ENCODE data around the gene ARPC1A.

ARPC1A gene

GRCh38 chr7:99392046-99392445, 66.3 kb downstream of the ARPC1A start:
- no peak for DNase-seq

- no peak for DNase-seq
Measured at GRCh38 chr7:99392659-99393354, 67.1 kb downstream of the ARPC1A start.

DNA sequence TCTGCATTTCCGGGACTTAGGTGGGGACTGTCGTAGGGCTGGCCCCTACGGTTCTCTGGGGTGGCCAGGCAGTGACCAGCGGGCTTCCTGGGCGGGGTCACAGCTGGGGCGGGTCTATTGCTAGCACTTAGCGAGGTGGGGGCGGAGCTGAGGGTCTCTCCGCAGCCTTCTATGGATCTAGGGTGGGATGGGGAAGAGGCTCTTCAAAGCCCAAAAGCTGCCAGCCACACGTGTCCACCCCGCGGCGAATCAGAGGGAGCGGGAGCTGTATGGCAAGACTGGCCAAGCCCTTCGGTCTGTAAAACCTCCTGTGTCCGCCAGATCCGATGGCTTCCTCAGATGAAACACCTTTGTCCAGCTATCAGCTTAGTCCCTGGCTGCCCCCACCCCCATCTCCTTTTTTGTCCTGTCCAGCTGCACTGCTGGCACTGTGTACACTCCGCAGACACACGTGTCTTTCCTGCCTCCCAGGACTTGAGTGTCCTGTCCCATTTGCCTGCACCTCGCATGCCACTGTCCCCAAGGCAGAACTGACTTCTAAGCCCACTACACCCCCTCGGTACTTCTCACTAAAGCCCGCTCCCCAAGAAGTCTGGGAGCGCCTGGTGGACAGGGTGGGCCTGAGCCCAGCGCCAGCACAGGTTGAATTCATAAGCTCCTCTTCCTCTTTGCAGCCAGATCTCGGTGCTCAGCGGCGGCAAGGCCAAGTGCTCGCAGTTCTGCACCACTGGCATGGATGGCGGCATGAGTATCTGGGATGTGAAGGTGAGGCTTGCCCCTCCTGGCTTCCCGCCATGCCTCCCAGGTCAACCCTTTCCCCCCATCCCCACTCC, 67.9 kb downstream of the ARPC1A start:
- no peak for DNase-seq

GRCh38 chr7:99394188-99394502, 68.4 kb downstream of the ARPC1A start:
- DNase-seq, result no peak

GRCh38 chr7:99395616-99396327, 70.1 kb downstream of the ARPC1A start:
- no peak for DNase-seq

DNA sequence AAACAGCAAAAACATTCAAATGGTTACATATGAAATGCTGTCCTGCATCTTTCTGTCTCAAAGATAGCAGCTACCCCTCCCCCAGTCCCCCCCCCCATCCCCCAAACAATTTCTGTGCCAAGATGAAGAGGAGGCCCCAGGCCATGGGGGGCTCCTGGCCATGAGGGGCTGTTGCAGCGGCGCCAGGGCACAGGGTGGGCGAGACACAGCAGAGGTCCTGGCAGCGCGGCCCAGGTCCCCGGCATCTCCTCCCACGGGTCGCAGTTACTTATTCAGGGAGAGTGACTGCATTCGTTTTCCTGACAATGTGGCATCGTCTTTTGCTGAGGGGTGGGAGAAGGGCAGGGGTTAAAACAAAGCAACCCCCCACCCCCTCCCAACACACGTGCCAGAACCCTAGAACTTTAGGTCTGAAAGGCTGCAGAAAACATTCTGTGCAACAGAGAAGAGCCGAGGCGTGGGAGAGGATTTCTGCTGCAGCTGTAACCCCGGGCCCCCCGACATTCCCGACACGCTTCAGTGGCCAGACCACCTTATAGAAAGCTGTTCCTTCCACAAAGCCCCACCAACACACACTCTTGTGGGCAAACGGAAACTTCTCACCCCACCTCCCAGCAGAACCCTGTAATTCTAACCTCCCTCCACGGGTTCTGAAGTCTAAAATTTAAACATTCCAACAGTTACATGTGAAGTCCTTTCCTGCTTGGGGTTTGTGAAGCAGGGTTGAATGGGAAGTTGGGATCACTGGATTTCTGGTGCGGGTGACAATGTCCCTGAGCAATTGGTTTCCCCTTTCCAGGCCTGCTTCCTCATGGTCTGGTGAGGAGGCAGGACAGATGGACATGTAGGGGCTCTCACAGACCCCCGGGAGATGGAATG, 71.0 kb downstream of the ARPC1A start:
- DNase-seq, result no peak

GRCh38 chr7:99397297-99397983, 71.7 kb downstream of the ARPC1A start:
- DNase-seq, result no peak

- no peak for DNase-seq
Measured at GRCh38 chr7:99398891-99399445, 73.3 kb downstream of the ARPC1A start.

DNA sequence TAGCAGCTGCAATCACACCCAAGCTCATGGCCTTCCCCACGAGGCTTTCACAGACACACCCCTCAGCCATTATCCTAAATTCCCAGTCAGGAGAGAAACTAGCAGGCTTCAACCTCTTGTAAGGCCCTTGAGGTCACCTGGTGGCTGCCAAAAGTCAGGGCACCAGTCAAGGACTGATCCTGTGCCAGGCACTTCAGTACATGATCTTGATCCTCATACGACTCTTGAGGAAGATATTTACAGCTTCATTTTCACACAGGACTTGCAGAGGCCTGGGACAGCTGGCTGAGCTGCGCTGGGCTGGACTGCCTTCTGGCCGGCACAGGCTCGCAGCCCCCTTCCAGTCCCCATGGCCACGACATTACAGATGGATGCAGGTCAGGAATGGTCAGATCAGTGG, 73.9 kb downstream of the ARPC1A start:
- no peak for DNase-seq

DNA sequence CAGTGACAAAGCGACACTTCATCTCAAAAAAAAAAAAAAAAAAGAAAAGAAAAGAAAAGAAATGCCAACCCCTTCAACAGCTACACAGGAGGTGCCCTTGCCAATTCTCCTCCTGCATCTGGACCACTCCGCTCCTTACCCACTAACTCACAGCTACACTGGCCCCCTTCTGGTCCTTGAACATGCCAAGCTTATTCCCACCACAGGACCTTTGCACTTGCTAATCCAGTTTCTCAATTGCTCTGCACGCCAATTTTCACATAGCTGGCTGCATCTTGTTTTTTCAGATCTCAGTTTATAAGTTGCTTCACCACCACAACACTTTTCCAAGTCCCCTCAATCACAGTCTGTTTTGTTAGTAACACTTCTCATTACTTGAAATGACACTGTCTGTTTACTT, 77.2 kb downstream of the ARPC1A start:
- DNase-seq, result no peak

GRCh38 chr7:99403764-99404163, 78.1 kb downstream of the ARPC1A start:
- no peak for DNase-seq

- DNase-seq, result no peak
Measured at GRCh38 chr7:99404235-99404976, 78.7 kb downstream of the ARPC1A start.

GRCh38 chr7:99404977-99405320, 79.3 kb downstream of the ARPC1A start:
- no peak for DNase-seq

DNA sequence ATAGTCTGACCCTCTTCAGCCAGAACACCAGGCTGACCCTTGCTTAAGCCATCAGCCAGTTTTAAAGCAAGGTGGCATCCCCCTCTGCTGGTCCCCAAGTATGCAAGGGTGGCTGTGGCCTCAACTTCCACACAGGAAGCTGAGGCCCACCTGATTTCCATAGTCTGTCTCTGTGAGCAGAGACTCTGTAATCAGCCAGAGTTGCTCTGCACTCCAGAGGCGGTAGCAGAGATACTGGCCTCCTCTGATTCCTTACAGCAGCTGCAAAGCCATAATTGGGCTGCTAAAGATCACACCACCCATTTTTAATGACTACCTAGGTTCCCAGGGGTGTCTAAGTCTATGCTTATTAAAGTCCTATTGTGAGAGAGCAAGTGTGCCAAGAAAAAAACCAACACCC, 80.9 kb downstream of the ARPC1A start:
- DNase-seq, result no peak

GRCh38 chr7:99407872-99408378, 82.2 kb downstream of the ARPC1A start:
- DNase-seq, result no peak

- peak; percentile 93 for DNase-seq
Measured at GRCh38 chr7:99408379-99409191, 82.9 kb downstream of the ARPC1A start, which contains the start of the genes BUD31 and PDAP1. TSS of gene BUD31 (plus strand) at chr7:99408969. CDS start at chr7:99411093, 2,124 bp downstream. TSS of gene PDAP1 (minus strand) at chr7:99408597. CDS start at chr7:99408548, 49 bp downstream.

DNA sequence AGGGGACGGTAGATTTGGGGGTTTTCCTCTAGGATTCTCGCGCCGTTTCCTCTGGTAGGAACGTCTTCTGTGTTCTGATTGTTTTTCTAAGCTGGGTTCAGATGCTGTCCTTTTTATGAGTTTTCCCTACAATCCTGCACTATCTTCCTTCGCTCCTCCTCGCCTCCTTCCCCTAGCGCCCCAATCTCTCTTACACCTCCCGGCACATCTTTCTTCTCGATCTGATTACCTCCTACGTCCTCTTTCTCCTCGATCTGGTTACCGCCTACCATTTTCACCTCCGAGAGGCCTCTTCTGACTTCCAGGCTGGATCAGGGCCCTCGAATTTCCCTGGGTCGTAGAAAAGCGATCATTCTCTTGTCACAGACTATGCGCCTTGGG, 83.5 kb downstream of the ARPC1A start:
- no peak for DNase-seq

DNA sequence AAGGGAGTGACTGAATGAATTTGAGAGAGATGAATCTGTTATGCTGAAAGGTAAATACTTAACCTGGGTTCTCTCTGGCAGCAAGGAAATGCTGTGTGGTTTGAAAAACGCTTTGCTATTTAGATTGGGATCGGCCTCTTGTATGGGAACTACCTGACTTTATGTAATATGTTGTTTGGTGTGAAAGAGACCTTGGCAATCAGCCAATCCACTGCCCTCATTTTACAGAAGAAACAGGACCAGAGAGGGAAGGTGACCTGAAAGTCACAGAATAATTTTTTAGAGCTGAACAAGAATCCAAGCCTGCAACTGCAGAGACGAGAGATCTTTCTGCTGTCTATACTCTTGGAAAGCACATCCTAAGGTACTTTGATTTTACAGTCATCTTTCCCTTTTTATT, 84.1 kb downstream of the ARPC1A start:
- DNase-seq, result no peak

- DNase-seq, result no peak
Measured at GRCh38 chr7:99410635-99411034, 84.9 kb downstream of the ARPC1A start.
